ENCODE measurements around the gene EMID1.

Gene EMID1

DNA sequence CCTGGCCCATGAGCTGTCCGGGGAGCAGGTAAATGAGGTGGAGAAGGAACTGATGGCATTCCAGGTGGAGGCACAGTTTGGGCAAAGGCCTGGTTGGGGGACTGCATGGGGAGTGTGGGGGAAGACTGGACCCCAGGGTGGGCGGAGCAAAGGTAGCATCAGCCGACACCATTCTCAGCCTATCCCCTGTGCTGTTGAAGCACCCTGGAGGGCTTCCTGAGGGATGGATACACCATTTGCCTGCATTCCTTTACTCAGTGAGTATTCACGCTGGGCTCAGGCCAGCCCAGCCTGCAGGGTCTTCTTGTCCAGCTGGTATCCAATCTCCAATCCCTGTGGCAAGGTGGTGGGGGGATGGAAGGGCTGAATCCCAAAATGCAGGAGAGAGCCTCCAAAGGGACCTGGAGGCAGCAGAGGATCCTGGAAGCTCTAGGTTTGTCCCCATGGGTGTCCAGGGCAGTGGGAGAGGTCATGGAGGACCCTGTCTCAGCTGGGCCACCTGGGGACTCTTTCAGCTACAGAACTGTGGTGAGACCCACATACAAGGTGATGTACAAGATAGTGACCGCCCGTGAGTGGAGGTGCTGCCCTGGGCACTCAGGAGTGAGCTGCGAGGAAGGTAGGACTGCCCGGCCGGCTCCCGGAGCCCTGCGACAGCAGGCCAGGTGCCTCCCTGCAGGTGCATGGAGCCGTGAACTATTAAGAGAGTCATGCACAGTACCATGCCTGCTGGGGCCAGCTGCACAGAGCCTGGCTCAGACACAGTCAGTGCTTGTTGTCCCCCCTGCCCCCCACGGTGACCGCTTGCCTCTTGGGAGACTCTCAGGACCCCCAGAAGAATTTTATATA, 9.5 kb downstream of the EMID1 start:
- TF ChIP-seq, protein P1, sequence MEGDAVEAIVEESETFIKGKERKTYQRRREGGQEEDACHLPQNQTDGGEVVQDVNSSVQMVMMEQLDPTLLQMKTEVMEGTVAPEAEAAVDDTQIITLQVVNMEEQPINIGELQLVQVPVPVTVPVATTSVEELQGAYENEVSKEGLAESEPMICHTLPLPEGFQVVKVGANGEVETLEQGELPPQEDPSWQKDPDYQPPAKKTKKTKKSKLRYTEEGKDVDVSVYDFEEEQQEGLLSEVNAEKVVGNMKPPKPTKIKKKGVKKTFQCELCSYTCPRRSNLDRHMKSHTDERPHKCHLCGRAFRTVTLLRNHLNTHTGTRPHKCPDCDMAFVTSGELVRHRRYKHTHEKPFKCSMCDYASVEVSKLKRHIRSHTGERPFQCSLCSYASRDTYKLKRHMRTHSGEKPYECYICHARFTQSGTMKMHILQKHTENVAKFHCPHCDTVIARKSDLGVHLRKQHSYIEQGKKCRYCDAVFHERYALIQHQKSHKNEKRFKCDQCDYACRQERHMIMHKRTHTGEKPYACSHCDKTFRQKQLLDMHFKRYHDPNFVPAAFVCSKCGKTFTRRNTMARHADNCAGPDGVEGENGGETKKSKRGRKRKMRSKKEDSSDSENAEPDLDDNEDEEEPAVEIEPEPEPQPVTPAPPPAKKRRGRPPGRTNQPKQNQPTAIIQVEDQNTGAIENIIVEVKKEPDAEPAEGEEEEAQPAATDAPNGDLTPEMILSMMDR (IDR thresholded peaks at IDR 0.05): no peak

DNA sequence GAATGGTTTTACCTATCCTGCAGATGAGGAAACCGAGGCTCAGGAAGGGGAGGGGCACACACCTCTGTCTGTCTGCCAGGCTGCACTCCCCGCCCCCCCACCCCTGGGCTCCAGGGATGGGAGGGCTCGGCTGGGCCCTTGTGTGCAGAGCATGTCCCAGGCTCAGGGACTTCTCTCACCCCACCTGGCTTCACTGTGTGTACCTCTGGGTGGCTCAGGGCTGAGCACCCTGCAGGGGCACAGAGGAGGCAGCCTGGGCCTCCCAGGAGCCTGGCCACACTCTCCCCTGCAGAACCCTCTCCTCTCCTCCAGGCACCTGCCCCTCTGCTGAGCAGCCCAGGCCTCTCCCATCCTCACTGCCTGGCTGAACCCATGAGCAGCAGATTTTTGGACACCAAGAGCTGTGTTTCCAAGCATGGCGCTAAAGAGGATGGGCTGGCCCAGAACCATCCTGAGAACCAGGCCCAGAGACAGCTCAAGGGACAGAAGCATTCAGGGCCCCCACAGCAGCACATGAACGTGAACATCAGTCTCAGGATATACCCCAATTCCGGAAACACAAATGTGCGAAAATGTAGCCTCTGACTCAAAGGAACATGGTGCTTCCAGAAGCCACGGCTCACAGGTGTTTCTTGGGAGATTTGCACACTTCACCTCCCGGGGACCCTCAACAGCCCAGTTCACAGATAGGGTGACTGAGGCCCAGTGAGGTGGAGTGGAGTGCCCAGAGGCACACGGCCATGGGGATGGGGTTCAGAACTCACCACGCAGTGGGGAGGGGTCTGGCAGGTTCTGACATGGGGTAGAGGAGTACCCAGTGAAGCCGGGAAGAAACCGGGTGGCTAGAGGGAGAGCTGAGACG, 10.5 kb downstream of the EMID1 start:
- TF ChIP-seq, protein P1 (IDR thresholded peaks at IDR 0.05): no peak

DNA sequence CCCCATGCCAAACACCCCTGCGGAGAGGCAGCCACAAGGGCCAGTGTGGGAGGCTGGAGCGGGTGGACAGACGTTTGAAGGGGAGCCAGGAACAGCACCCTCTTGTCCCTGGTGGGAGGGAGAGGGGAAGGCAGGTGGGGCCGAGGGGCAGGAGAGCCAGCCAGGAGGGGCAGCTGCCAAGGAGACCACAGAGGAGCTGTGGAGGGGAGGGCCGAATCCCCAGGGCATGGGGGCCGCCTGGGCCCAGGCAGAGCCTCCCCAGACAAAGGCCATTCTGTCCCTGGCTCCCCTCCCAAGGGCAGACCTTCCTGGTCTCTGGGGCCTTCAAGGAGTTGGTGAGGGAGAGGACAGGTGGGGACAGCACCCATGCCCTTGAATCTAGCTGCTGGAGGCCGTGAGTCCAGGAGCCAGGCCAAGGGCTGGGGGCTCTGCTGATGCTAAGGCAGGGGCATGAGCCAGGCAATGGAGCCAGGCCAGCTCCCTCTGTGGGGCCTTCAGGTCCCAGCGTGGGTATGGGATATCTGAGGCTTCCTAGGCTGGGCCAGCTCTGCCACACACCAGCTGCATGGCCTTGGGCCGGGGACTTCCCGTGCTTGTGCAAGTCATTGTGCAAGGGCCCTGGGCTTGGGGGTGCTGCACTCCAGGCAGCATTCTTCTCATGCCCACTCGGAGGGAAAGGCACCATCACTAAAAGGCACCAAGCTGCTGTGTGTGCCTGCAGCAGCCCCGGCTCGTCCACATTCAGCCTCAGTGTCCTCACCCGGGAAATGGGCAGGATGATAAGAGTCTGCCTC, 11.4 kb downstream of the EMID1 start:
- TF ChIP-seq, protein P1 (IDR thresholded peaks at IDR 0.05): no peak

DNA sequence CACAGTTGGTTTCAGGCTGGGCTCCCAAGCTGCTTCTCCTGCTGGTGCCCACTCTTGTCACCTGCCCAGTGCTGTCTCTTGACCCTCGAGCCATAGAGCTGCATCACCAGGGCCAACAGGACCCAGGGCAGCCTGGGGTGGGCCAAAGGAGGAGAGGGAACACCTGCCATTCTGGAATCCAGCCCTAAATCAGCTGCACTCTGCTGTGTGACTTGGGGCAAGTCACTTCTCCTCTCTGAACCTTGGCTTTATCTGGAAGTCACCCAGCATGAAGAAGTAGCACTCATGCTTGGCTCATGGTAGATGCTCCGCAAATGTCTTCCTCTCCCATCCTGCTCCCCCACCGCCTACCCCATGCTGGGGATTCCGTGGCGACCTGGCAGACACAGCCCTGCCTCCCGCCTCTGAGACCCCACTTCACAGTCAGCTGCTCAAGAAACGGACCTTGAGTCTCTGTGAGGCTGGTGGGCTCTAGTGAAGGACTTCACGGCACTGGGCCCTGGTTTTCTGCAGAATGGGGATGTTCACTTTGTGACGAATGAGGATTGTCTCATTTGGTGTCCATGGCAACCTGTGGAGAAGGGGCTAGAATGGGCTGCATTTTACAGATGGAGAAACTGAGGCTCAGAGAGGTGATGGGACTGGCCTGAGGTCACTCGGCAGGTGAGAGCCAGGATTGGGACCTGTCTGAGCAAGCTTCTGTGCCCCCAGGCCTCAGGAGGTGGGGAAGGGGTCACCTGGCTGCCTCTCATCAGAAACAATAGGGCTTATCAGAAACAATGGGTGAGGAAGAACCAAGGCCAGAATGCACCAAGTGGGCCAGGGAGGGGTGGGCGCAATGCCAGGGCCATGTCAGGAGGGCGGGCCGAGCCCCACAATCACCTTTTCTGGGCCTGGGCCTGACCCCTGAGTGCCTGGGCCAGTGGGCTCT, 12.4 kb downstream of the EMID1 start:
- TF ChIP-seq, protein P1 (IDR thresholded peaks at IDR 0.05): no peak

DNA sequence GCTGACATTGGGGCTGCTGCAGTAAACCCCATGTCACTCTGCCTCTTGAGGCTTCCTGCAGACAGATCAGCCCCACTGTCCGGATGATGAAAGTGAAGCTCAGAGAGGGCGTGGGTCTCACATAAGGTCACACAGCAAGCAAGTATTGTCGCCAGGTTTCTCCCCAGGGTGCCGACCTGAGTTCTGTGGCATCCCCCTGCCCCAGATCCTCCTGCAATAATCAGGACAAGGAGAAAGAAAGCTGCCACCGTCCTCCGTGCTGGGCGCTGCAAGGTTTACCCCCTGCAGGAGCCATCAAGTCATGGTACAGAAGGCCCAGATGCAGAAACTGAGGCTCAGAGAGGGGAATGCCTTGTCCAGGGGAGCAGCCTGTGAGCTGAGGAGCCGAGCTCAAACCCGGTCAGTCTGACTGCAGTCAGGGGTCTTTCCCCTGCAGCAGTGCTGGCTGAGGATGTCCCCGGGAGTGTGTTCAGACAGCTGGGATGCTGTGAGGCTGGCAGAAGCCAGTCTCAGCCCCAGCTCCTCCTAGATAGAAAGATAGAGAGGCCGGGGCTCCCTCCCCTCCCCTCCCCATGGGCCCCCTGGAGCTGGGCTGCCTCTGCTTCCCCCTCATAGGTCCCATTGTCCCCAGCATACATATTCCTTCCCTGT, 13.2 kb downstream of the EMID1 start:
- TF ChIP-seq, protein P1 (IDR thresholded peaks at IDR 0.05): no peak

DNA sequence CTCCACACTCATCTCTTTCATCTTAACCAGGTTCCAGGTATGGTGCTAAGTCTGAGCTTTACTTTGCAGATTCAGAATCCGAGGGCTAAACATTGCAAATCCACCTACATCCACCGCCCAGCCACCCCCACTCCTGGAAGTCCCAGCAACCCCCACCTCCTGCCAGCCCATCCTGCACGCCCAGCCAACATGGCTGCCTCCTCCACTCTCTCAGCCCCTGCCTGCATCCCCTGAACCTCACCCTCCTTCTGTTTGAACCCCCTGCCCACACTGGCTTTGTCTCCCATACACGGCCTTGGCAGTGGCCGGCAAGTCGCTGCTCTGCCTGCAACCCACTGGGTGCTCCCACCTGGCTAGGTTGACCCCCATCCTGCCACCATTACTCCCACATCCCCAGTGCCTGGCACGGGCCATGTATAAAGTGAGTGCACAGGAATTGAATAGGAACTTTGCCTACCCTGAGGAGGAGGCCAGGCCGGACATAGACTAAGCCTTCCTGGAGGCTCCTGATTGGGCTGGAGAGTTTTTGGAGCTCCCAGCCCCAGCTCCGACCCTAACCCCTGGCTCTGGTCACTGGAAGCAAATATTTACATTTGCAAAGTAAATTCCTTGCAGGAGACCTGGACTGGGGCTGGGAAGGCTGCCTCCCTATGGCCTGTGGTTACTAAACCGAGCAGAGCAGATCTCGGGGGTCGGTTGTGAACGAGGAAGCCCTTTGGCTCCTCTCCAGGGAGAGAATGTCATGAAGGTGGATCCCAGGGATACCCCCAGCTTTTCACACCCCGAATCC, 14.4 kb downstream of the EMID1 start:
- TF ChIP-seq, protein P1 (IDR thresholded peaks at IDR 0.05): no peak

Measured in LNCAP (cell line).